HG02588 (cell line): ENCODE data around the gene MGAT3.
"Not testable (repeated sequence)": the region's sequence is repeated elsewhere in the genome, so short reads cannot be mapped to it uniquely, and the experiment has no call there.

ENCODE experiments used
- ATAC-seq: cut with Tn5 transposase; IDR thresholded peaks from one replicate; pipeline ENCODE4 v1.9.1; 2021; ENCODE audit warnings: mild to moderate bottlenecking, moderate library complexity; ENCODE audit not compliant: unreplicated experiment

The MGAT3 gene, protein sequence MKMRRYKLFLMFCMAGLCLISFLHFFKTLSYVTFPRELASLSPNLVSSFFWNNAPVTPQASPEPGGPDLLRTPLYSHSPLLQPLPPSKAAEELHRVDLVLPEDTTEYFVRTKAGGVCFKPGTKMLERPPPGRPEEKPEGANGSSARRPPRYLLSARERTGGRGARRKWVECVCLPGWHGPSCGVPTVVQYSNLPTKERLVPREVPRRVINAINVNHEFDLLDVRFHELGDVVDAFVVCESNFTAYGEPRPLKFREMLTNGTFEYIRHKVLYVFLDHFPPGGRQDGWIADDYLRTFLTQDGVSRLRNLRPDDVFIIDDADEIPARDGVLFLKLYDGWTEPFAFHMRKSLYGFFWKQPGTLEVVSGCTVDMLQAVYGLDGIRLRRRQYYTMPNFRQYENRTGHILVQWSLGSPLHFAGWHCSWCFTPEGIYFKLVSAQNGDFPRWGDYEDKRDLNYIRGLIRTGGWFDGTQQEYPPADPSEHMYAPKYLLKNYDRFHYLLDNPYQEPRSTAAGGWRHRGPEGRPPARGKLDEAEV

DNA sequence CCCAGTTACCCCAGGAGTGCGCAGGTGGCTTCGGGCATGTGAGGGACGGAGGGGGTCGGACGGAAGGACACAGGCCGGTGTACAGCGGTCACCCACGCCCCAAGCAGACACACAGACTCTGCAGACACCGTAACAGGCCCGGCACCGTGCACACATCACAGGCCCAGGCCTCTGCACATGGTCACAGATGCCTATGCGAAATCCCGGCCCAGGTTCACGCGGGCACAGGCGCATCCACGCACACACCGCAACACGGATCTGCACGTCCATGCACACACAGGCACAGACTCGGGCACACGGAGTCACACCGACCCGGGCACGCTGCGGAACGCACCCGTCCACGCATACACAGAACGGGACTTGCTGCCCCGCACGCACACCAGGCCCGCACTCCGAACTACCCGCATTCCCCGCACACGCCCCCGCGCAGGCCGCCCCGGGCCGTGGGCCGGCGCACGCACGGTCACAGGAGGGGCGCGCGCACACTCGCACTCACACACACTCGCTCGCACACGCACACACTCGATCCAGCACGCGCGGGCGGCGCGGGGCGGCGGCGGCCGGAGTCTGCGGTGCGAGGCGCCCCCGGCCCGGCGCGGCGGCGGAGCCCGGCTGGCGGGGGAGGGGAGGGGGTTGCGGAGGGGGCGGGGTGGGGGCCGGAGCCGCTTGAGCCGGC, at the start of gene MGAT3:
Gene MGAT3 (plus strand): TSS at position 491 of the 676 bp plus-strand sequence. CDS start 30,336 bp downstream, outside the sequence.
- ATAC-seq = no peak

DNA sequence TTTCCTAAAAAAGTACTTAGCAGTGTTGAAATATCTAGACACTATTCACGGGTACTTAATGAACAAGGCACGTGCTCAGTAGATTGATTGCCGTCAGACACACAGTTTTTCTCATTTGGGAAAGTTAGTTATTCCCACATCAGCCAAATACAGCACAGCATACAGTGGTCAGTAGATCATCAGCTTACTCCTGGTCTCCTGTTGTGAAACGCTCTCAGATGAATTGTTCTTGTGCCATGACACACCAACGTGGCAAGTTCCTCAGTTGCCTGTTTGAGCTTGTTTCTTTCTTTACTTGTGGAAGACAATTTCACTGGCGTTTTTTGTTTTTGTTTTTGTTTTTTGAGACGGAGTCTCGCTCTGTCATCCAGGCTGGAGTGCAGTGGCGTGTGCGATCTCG, 48.6 kb upstream of the MGAT3 start:
- no peak for ATAC-seq

DNA sequence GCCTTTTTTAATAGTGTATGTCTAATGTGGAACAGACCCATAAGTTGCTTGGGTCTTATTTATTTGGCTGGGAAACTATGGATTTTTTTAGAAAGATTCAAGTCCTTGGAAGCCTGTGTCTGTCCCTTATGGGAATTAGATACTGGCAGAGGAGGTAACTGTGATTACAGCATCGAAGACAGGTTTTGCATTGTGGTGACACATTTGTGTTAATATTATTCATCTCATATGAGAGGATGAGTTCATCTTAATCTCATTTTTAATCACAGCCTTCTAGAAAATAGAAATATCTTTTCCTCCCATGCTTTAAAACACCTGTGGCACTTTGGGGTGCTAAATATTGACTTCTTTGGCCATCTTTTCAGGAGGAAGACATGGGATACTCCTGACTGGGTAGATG, 48.0 kb upstream of the MGAT3 start:
- no peak for ATAC-seq

DNA sequence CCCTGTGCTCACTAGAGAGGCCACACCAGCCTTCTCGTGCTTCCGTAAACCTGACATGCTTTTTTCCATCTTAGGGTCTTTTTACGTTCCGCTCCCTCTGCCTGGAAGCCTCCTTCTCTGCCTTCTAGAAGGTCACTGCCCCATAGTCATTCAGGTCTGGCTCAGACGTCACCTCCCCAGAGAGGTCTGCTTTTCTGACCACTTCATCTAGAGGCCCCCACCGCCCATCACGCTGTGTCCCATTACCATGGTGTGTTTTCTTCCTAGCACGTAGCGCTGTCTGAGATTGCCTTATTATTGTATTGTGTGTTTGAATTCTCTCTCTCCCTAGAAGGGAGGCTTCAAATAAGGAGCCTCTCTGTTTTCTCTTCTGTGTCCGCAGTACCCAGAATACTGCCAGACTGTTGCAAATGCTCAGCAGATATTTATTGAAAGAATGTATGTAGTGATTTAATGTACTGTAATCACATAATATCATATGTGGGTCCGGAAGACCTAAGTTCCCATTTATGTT, 47.2 kb upstream of the MGAT3 start:
- no peak for ATAC-seq

DNA sequence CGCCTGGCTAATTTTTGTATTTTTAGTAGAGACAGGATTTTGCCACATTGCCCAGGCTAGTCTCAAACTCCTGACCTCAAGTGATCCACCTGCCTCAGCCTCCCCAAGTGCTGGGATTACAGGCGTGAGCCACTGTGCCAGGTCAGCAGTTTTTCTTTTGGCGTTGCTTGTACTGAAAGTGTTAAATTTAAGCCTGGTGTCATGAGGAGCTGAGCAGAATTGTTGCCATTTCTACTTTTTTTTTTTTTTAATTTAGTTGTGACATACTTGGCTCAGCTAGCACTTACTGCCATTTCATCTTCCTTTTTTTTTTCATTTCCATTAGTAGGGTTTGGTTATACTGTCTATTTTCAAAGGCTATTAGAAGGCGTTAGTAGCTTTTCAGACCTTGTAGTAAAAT, 46.5 kb upstream of the MGAT3 start:
- no peak for ATAC-seq

DNA sequence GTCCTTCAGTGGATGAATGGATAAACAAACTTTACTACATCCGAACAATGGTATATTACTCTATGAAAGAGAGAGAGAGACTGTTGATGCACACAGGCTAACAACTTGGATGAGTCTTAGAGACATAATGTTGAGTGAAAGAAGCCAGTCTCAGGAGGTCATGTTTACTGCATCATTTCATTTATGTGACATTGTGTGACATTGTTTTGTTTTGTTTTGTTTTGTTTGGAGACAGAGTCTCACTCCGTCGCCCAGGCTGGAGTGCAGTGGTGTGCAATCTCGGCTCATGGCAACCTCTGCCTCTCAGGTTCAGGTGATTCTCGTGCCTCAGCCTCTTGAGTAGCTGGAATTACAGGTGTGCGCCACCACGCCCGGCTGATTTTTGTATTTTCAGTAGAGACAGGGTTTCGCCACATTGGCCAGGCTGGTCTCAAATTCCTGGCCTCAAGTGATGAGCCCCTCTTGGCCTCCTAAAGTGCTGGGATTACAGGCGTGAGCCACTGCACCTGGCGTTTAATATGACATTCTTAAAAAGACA, 44.9 kb upstream of the MGAT3 start:
- not testable (repeated sequence) for ATAC-seq

DNA sequence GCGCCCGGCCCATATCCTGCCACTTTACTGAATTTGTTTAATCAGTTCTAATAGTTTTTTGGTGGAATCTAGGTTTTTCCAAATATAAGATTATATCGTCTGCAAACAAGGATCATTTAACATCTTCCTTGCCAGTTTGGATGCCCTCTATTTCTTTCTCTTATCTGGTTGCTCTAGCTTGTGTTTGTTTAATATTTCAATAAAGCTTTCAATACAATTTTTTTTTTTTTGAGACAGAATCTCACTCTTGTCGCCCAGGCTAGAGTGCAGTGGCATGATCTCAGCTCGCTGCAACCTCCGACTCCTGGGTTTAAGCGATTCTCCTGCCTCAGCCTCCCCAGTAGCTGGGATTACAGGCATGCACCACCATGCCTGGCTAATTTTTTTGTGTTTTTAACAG, 43.6 kb upstream of the MGAT3 start:
- ATAC-seq = not testable (repeated sequence)

DNA sequence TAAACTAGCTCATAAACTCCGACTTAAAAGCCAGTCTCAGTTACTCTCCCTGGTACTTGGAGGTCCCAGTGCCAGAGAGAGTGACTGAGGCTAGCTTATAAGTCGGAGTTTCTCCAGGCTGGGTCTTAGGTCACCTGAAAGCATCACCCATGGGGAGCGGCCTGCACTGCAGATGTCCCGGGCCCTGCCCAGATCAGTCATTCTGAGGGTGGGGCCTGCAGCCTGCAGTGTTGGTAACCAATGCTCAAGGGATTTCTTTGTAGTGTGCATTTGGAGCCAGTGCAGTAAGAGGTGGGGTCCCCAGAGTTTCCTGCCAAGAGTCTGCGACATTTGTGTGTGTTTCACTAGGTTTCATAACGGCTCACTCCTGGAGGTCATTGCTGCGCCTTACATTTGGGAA, 42.4 kb upstream of the MGAT3 start:
- ATAC-seq = no peak

DNA sequence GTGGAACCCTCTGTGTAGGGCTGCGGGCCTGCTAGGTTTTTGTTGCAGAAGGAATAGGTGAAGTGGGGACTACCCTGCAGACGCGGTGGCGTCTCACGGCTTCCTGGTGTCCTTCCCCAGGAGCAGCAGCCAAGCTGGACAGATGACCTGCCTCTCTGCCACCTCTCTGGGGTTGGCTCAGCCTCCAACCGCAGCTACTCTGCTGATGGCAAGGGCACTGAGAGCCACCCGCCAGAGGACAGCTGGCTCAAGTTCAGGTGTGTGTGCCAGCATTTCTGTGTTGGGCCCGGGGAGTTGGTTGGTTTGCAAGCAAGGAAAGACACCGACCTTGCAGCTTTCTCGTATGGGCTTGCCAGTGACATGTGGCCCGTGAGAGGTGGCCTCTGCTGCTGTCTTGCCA, 41.9 kb upstream of the MGAT3 start:
- ATAC-seq = no peak

DNA sequence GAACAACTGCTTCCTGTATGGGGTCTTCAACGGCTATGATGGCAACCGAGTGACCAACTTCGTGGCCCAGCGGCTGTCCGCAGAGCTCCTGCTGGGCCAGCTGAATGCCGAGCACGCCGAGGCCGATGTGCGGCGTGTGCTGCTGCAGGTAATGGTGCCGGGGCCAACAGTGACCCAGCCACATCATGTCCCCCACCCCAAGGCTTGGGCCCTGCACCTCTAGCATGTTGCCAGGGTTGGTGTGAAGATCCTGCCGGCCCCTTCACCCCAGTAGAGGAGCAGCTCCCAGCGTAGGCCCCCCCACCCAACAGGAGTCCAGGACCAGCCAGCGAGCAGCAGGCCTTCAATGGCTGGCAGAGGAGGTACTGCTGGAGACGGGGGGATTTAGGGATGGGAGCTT, 41.3 kb upstream of the MGAT3 start:
- ATAC-seq = no peak

DNA sequence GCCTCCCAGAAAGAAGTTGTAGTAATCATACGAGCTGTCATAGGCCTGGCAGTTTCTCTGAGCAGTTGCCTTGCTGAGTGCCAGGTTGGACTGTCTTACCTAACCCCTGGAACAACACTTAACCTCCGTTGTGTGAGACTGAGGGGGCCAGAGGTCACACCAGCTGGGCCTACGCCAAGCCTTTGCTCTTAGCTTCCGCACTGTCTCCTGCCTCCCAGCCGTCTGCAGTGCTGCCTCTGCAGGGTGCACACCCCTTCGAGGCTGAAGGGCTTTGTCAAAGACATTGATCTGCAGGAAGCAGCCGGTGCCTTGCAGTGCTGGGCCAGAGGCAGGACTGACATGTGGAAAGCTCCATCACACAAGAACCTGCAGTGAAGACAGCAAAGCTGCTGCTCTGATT, 40.5 kb upstream of the MGAT3 start:
- no peak for ATAC-seq

DNA sequence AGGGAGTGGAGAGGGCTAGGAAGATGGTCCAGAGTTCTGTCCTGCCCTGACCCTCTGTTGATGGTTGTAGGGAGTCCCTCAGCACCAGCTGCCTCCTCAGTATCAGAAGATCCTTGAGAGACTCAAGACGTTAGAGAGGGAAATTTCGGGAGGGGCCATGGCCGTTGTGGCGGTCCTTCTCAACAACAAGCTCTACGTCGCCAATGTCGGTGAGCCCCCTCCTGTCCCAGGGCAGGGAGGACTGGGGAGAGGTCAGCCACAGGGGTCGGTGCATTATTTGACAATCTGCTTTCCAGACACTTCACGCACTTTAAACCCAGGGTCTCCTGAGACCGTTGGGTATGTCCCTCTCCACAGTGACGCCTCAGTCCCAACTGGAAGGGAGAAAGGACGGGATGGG, 39.2 kb upstream of the MGAT3 start:
- no peak for ATAC-seq

DNA sequence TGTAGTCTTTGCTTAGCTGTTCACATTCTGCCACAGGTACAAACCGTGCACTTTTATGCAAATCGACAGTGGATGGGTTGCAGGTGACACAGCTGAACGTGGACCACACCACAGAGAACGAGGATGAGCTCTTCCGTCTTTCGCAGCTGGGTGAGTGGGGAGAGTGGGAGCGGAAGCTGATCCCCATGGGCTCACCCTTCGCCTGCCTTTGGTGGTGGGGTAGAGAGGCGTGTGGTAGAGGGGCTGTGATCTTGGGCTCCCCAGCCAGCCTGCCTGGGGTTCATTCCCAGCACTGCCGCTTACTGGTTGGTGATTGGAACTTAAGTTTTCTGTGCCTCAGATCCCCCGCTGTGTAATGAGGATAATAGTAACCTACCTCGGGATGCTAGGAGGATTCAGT, 38.1 kb upstream of the MGAT3 start:
- no peak for ATAC-seq

DNA sequence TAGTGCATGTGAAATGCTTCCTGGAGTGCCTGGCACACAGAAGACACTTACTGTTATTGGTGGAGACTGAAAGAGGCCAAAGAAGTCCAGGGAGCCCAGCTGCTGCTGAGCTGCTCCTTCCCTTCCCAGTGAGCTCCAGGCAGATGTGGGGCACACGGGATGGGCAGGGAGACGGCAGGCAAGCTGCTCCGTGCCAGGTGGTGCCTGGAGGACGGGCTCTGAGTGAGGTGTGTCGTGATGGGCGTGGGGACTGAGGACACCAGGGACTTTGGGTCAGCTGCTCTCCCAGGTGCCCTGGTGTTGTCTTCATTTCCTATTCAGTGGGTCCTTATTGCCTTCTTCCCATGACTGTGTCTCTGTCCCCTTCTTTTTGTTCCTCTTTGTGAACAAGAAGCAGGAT, 37.7 kb upstream of the MGAT3 start:
- no peak for ATAC-seq

DNA sequence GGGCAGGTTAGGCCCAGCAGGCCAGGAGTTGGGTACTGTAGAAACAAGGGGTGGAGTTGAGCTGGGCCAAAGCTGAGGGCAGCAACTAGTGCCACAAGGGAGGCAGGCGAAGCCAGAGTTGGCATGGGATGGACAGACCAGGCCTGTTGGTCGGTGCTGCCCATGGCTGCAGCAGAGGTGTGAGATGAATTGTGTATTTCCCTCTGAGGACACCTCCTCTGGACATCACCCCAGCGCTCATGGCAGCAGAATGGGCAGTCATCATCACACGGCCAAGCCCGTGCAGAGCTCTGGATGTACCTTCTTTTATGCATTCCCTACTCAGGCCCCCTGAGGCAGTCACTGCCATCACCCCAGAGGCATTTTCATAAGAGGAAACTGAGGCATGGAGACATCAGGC, 36.9 kb upstream of the MGAT3 start:
- ATAC-seq = no peak

DNA sequence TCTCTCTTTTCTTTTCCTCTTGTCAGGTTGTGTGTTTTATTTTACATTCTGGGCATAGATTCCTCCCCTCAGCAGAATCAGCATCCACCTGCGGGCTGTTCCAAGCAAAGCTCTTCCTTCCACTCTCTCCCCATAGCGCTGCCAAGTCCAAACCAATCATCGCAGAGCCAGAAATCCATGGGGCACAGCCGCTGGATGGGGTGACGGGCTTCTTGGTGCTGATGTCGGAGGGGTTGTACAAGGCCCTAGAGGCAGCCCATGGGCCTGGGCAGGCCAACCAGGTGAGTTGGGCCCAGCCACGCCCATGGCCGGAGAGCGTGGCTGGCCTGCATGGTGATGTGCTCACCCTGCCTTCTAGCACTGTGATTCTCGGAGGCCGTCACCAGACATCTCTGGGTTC, 35.1 kb upstream of the MGAT3 start:
- ATAC-seq = no peak

DNA sequence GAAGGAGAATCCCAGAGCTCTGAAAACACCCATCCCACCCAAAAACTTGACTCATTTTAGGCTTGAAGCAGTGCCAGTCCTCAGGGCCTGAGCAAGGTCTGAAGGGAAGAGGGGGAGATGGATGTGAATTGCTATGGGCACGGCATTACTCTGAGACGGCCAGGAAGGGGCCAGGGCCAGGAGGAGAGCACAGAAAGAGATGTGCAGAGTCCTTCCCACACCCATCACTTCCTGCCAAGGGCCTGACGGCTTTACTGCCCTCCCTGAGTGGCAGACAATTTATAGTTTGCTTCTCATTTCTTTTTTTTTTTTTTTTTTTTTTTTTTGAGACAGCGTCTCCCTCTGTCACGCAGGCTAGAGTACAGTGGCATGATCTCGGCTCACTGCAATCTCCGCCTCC, 34.7 kb upstream of the MGAT3 start:
- no peak for ATAC-seq

DNA sequence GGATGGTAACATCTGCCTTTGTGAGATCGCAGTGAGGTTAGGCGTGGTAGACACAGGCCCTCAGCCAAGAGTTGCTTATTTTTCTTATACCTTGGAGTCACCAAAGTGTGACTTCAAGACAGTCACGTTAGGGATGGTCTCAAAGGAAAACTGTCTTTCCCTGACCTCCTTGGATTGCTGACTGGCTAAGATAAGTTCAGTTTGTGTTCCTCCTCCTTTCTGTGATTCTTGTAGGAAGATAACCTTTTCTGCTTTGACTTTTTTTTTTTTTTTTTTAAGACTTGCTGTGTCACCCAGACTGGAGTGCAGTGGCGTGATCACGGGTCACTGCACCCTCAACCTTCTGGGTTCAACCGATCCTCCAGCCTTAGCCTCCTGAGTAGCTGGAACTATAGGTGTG, 34.1 kb upstream of the MGAT3 start:
- ATAC-seq = no peak

DNA sequence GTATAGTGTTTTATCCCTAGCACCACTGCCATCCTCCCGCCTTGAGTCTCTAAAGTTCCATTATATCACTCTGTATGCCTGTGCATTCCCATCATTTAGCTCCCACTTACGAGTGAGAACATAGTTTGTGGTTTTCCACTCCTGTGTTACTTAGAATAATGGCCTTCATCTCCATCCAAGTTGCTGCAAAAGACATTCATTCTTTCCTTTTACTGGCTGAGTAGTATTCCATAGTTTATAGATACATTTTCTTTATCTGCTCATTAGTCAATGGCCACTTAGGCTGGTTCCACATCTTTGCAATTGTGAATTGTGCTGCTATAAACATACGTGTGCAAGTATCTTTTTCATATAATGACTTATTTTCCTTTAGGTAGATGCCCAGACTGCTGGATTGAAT, 32.8 kb upstream of the MGAT3 start:
- ATAC-seq = no peak

DNA sequence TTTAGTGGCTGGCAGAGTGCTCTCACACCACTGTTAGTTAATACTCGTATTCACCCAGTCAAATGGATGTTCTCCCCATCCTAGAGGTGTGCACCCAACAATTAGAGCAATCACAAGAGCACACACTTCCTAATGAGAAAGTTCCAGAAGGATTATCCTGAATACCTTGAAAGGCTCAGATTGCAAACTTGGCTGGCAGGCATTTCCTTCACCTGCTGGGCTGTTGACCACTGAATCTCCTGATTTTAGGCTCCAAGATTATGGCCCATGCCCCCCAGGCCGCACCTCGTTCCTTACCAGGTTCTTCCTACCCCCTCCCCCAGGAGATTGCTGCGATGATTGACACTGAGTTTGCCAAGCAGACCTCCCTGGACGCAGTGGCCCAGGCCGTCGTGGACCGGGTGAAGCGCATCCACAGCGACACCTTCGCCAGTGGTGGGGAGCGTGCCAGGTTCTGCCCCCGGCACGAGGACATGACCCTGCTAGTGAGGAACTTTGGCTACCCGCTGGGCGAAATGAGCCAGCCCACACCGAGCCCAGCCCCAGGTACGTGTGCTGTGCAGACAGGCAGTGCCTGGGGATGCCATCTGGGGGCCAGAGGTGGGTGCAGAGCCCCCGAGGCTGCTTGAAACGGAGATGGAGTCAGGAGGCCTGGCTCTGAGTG, 30.3 kb upstream of the MGAT3 start:
- ATAC-seq = no peak
